ENCODE results near the gene KNCN. TPM values are rescaled to one million over a fixed set of nuclear protein-coding genes. Genes with fewer than 3 reads are reported as not detected.

The KNCN gene
- total and polyA plus RNA-seq, 7 donors: not detected

DNA sequence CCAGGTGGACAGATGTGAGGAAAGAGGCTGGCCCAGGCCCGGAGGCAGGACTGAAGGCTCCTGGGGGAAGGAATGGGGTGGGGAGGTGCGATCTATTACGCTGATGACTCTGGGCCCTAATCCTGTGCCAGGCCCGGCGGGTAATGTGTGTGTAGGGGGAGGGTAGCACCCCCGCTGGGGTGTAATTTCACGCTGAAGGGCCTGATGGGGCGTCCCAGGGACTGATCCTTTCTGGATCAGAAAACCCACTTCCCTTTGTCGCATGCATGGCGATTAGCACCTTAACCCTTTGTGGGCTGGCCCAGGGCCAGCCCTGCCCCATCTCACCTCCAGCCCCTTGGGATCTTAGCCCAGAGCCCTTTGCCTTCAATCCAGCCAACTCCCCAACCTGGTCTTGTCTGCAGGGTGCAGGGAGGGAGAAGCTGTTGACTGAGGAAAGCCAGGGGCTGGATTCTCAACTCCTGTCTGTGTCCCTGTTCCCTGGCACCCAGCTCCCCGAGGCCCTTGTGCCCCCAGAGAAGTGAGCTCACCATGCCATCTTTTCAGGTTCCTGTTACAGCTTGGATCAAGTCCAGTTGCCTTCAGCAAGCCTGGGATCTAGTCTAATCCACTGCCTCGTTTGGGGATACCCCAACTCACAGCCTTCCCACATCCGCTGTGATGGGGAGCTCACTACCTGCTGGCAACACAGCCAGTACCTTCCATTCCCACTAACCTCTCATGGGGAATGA, 26.0 kb downstream of the KNCN start:
- peak in 1 of 2 donors; percentile 33 for DNase-seq
- WGBS, 3 donors: 49 to 53% (median 50%) methylated on average over 12 to 13 of the region's 13 CpGs
- Histone ChIP-seq H3K4me3 (no peak overlapping the region), H3K4me1 (no peaks in the 10 kb centered on the region), H3K27ac (no peak overlapping the region), H3K27me3 (ENCODE audit: insufficient read depth in 3 of 3, low read length in 2 of 3) (peaks cover 0 to 14% (median 6%) of the 10 kb centered on the region in 3 donors), H3K9me3 (no peaks in the 10 kb centered on the region), H3K36me3 (ENCODE audit: insufficient read depth in 1 of 2, low read depth in 1 of 2) (no peaks in the 10 kb centered on the region)
- TF ChIP-seq, protein P1, sequence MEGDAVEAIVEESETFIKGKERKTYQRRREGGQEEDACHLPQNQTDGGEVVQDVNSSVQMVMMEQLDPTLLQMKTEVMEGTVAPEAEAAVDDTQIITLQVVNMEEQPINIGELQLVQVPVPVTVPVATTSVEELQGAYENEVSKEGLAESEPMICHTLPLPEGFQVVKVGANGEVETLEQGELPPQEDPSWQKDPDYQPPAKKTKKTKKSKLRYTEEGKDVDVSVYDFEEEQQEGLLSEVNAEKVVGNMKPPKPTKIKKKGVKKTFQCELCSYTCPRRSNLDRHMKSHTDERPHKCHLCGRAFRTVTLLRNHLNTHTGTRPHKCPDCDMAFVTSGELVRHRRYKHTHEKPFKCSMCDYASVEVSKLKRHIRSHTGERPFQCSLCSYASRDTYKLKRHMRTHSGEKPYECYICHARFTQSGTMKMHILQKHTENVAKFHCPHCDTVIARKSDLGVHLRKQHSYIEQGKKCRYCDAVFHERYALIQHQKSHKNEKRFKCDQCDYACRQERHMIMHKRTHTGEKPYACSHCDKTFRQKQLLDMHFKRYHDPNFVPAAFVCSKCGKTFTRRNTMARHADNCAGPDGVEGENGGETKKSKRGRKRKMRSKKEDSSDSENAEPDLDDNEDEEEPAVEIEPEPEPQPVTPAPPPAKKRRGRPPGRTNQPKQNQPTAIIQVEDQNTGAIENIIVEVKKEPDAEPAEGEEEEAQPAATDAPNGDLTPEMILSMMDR (IDR thresholded peaks at IDR 0.05): no peak
- intact Hi-C loops (cut with DNase I): no loop called here
- ATAC-seq: no peak

GRCh38 chr1:46524843-46525242, 26.6 kb downstream of the KNCN start:
- no peak for ATAC-seq
- no peaks in the 10 kb centered on the region for H3K36me3 ChIP-seq (ENCODE audit: insufficient read depth in 1 of 2, low read depth in 1 of 2)
- H3K27me3 ChIP-seq (ENCODE audit: insufficient read depth in 3 of 3, low read length in 2 of 3): peaks cover 0 to 14% (median 4%) of the 10 kb centered on the region in 3 donors
- intact Hi-C loops (cut with DNase I): no loop called here
- no peaks in the 10 kb centered on the region for H3K9me3 ChIP-seq
- peak in 1 of 2 donors; percentile 14 for DNase-seq
- no peak overlapping the region for H3K27ac ChIP-seq
- TF ChIP-seq, protein P1 (IDR thresholded peaks at IDR 0.05): no peak
- H3K4me1 ChIP-seq: no peaks in the 10 kb centered on the region
- WGBS, 3 donors: 70 to 81% (median 73%) methylated on average over 5 of the region's 5 CpGs
- H3K4me3 ChIP-seq: no peak overlapping the region

DNA sequence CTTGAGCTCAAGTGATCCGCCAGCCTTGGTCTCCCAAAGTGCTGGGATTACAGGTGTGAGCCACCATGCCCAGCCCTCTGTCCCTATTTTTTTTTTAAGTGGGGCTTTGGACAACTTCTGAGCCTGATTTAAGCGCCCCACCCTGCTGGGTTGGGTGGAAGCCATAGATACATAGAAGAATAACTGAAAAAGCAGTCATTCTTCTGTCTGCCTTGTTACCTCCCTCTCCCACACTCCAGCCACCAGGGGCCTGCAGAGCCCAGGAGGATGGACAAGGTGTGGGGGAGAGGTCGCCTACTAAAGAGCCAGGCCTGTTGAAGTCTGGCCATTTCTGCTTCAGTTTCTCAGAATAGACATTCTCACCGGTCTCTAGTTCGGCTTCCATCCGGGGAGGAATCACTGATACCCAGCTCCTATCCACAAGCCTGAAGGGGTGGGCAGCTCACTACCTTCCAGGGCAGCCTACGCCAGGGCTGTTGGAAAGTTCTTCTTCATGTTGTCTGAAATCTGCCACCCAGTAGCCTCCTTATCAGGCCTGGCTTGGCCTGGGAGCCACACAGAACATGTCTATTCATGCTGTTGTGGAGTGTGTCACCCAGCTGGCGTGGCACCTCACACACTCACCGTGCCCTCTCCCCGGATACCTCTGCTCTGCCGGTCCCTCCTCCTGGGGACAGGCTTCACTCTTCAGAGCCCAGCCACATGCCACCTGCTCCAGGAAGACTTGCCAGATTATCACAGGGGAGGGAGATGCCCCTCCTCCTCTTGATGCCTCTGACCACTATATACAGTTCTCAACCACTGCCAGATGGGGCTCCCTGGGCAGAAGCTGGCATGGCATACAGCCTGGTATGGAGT, 27.7 kb downstream of the KNCN start:
- Histone ChIP-seq H3K36me3 (ENCODE audit: insufficient read depth in 1 of 2, low read depth in 1 of 2) (no peaks in the 10 kb centered on the region), H3K27ac (no peak overlapping the region), H3K9me3 (no peaks in the 10 kb centered on the region), H3K27me3 (ENCODE audit: insufficient read depth in 3 of 3, low read length in 2 of 3) (peaks cover 0 to 13% (median 3%) of the 10 kb centered on the region in 3 donors), H3K4me3 (no peak overlapping the region), H3K4me1 (no peaks in the 10 kb centered on the region)
- DNase-seq (peak in 1 of 2 donors; percentile 22), ATAC-seq (no peak)
- intact Hi-C loops (cut with DNase I): no loop called here
- TF ChIP-seq, protein P1 (IDR thresholded peaks at IDR 0.05): no peak
- WGBS, 3 donors: 79 to 85% (median 82%) methylated on average over 11 of the region's 11 CpGs

DNA sequence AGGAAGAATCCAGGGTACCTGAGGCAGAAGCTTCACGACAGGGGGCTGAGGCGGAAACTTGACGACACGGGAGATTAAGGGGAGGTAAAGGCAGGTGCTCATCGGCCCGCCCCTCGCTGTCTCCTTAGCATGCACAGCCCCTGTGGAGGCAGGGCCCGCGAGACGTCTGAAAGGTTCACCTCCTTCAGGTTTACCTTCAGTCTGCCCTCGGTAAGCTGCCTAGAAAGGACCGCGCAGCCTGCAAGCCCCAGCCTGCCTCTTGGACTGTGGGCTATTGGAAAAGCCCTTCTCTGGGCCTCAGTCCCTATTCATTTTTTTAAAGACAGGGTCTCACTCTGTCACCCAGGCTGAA, 28.5 kb downstream of the KNCN start:
- TF ChIP-seq, protein P1 (IDR thresholded peaks at IDR 0.05): no peak
- peaks cover 0 to 8% (median 3%) of the 10 kb centered on the region in 3 donors for H3K27me3 ChIP-seq (ENCODE audit: insufficient read depth in 3 of 3, low read length in 2 of 3)
- intact Hi-C loops (cut with DNase I): no loop called here

More for the DNA sequence above, 28.5 kb downstream of the KNCN start:
- peak in 1 of 2 donors; percentile 35 for DNase-seq
- H3K27ac ChIP-seq: no peak overlapping the region
- 71 to 78% (median 76%) methylated on average over 13 of the region's 13 CpGs for WGBS, 3 donors
- ATAC-seq: no peak
- H3K36me3 ChIP-seq (ENCODE audit: insufficient read depth in 1 of 2, low read depth in 1 of 2): no peaks in the 10 kb centered on the region
- H3K4me3 ChIP-seq: no peak overlapping the region
- no peaks in the 10 kb centered on the region for H3K4me1 ChIP-seq
- H3K9me3 ChIP-seq: no peaks in the 10 kb centered on the region

Measured in psoas muscle (tissue), 8 donors.